Dendritic cell treated with granulocyte-macrophage colony-stimulating factor and Interleukin-4, amounts not matched to agents 40 ng/mL and 50 ng/mL, for 4 days (primary cell): Measurements from ENCODE around the gene MRPL54.
"Not testable (repeated sequence)": the region's sequence is repeated elsewhere in the genome, so short reads cannot be mapped to it uniquely, and the experiment has no call there.

Experiments
- H3K27ac Mint-ChIP-seq: one replicate; pipeline ENCODE4 v1.8.0; 2022; ENCODE audit warnings: mild to moderate bottlenecking, mixed read lengths
- H3K27me3 Mint-ChIP-seq: one replicate; pipeline ENCODE4 v1.8.0; 2022; ENCODE audit warnings: mild to moderate bottlenecking, mixed read lengths
- H3K36me3 Mint-ChIP-seq: one replicate; pipeline ENCODE4 v1.8.0; 2022; ENCODE audit warnings: low read depth, mixed read lengths
- H3K4me1 Mint-ChIP-seq: one replicate; pipeline ENCODE4 v1.8.0; 2022; ENCODE audit warnings: low read depth, mixed read lengths
- H3K4me3 Mint-ChIP-seq: one replicate; pipeline ENCODE4 v1.8.0; 2022; ENCODE audit warnings: mild to moderate bottlenecking, moderate library complexity, mixed read lengths
- H3K9me3 Mint-ChIP-seq: one replicate; pipeline ENCODE4 v1.8.0; 2022; ENCODE audit warnings: mixed read lengths
- intact Hi-C: fragments of 100-400 bp; cut with micrococcal nuclease; formaldehyde crosslinking; loops from one replicate; pipeline ENCODE4 v1.15.0; 2022

MRPL54 gene

GRCh38 chr19:3753631-3754410, 8.7 kb upstream of the MRPL54 start:
- H3K4me1 Mint-ChIP-seq = no peaks in the 10 kb centered on the region
- no peaks in the 10 kb centered on the region for H3K27me3 Mint-ChIP-seq
- no peaks in the 10 kb centered on the region for H3K9me3 Mint-ChIP-seq
- H3K36me3 Mint-ChIP-seq = peaks cover 90% of the 10 kb centered on the region
- intact Hi-C loops = no loop called here
- no peak overlapping the region for H3K4me3 Mint-ChIP-seq
- H3K27ac Mint-ChIP-seq = no peak overlapping the region

- intact Hi-C loops, H3K4me3 Mint-ChIP-seq, H3K27me3 Mint-ChIP-seq, H3K27ac Mint-ChIP-seq, H3K9me3 Mint-ChIP-seq: not testable (repeated sequence)
- H3K36me3 Mint-ChIP-seq = peaks cover 77% of the 10 kb centered on the region
- peaks cover 29% of the 10 kb centered on the region for H3K4me1 Mint-ChIP-seq
These were observed 4.8 kb upstream of the MRPL54 start for GRCh38 chr19:3757705-3758104.

DNA sequence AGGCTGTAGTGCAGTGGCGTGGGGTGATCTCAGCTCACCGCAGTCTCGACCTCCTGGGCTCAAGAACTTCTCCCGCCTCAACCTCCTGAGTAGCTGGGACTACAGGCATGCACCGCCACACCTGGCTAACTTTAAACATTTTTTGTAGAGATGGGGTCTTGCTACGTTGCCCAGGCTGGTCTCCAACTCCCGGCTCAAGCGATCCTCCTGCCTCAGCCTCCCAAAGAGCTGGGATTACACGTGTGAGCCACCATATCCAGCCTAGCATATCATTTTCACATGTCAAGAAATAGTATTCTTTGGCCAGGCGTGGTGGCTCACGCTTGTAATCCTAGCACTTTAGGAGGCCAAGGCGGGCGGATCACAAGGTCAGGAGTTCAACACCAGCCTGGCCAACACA, 4.2 kb upstream of the MRPL54 start:
- H3K27ac Mint-ChIP-seq, H3K27me3 Mint-ChIP-seq, intact Hi-C loops, H3K9me3 Mint-ChIP-seq, H3K4me3 Mint-ChIP-seq: not testable (repeated sequence)
- Mint-ChIP-seq H3K36me3 (peaks cover 71% of the 10 kb centered on the region), H3K4me1 (peaks cover 29% of the 10 kb centered on the region)

DNA sequence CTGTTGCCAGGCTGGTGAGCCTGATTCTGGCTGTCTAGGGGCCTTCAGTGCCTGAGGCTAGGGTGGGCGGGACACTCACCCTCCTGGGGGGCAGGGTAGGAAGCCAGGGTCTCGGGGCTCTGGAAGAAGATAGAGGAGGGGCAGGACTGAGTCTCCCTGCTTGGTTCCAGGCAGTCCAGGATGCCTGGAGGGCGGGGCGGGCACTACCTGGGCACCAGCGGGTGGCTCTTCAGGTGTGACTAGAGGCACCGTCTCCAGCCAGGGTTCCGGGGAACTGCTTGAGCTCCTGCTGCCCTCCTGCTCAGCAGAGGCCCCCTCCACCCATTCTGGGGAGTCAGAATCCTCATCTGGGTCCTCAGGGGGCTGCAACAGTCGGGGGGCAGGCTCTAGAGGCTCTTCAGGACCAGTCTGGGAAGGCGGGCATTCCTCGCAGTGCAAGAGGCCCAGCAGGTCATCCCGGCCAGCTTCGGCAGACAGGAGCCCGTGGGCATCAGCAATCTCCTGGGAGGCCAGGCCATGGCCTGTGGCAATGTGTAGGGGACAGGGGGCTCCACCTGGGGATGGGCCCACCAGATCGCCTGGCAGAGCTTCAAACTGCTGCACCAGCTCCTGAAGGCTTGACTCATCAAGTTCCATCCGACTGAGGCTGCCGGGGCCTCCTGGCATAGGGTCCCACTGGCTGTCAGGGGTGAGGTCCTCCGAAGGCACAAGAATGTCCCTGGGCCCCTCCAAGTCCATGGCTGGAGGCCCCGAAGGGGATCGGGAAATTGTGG, 2.8 kb upstream of the MRPL54 start:
- no peak overlapping the region for H3K4me3 Mint-ChIP-seq
- intact Hi-C loops = loop anchor here (5.0 kb wide), 1 partner anchor 63 kb away; no protein-coding TSS in a partner anchor
- peaks cover 57% of the 10 kb centered on the region for H3K36me3 Mint-ChIP-seq
- peaks cover 29% of the 10 kb centered on the region for H3K4me1 Mint-ChIP-seq
- H3K27ac Mint-ChIP-seq = no peak overlapping the region
- no peaks in the 10 kb centered on the region for H3K9me3 Mint-ChIP-seq
- H3K27me3 Mint-ChIP-seq = no peaks in the 10 kb centered on the region

- peaks cover 29% of the 10 kb centered on the region for H3K4me1 Mint-ChIP-seq
These were observed 1.6 kb upstream of the MRPL54 start for GRCh38 chr19:3760871-3761361.

GRCh38 chr19:3761382-3762129, 926 bp upstream of the MRPL54 start, which contains the start of gene APBA3:
Gene APBA3 (minus strand): TSS chr19:3761692. CDS start chr19:3760264, 1,428 bp downstream.
- no peaks in the 10 kb centered on the region for H3K27me3 Mint-ChIP-seq
- H3K27ac Mint-ChIP-seq = peak within 1 kb of the TSS; percentile 96
- H3K36me3 Mint-ChIP-seq = peaks cover 61% of the 10 kb centered on the region
- H3K4me3 Mint-ChIP-seq = peak within 1 kb of the TSS; percentile 96
- H3K4me1 Mint-ChIP-seq = peaks cover 35% of the 10 kb centered on the region
- H3K9me3 Mint-ChIP-seq = no peaks in the 10 kb centered on the region
- intact Hi-C loops = loop anchor here (5.0 kb wide), 1 partner anchor 61 kb away; no protein-coding TSS in a partner anchor

More at GRCh38 chr19:3760871-3761361, 1.6 kb upstream of the MRPL54 start:
- intact Hi-C loops = loop anchor here (5.0 kb wide), 1 partner anchor 61 kb away; no protein-coding TSS in a partner anchor
- Mint-ChIP-seq H3K9me3 (no peaks in the 10 kb centered on the region), H3K4me3 (peak overlapping the region; percentile 96), H3K27me3 (no peaks in the 10 kb centered on the region), H3K36me3 (peaks cover 58% of the 10 kb centered on the region), H3K27ac (peak overlapping the region; percentile 96)

DNA sequence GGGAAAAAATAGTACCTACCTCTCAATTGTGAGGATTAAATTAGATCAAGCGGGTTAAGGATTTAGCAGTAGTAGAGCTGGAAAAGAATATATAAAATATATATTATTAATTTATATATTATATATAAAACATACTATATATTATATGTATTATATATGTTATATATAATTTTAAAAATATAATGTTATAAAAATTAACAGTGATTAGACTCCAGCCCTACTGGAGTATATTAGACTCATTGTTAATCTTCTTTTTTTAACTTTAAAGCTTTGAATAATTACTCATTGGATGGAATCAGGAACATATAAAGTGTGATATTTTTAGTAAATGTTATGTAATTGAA, 380 bp upstream of the MRPL54 start:
- Mint-ChIP-seq H3K9me3 (no peaks in the 10 kb centered on the region), H3K27me3 (no peaks in the 10 kb centered on the region), H3K4me1 (peaks cover 37% of the 10 kb centered on the region), H3K36me3 (peaks cover 62% of the 10 kb centered on the region), H3K27ac (peak overlapping the region; percentile 96), H3K4me3 (peak overlapping the region; percentile 96)
- intact Hi-C loops = loop anchor here (5.0 kb wide), 1 partner anchor 60 kb away; no protein-coding TSS in a partner anchor

GRCh38 chr19:3765121-3765520, 2.6 kb downstream of the MRPL54 start:
- Mint-ChIP-seq H3K27ac (no peak overlapping the region), H3K4me3 (no peak overlapping the region), H3K27me3 (no peaks in the 10 kb centered on the region), H3K36me3 (peaks cover 62% of the 10 kb centered on the region), H3K4me1 (peaks cover 26% of the 10 kb centered on the region), H3K9me3 (no peaks in the 10 kb centered on the region)
- intact Hi-C loops = no loop called here

DNA sequence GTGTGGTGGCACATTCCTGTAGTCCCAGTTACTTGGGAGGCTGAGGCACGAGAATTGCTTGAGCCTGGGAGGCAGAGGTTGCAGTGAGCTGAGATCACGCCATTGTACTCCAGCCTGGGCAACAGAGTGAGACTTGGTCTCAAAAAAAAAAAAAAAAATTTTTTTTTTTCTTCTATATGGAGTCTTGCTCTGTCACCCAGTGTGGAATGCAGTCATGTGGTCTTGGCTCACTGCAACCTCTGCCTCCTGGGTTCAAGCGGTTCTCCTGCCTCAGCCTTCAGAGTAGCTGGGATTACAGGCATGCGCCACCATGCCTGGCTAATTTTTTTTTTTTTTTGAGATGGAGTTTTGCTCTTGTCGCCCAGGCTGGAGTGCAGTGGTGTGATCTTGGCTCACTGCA, 3.3 kb downstream of the MRPL54 start:
- H3K9me3 Mint-ChIP-seq, H3K4me3 Mint-ChIP-seq, H3K27ac Mint-ChIP-seq, intact Hi-C loops, H3K27me3 Mint-ChIP-seq: not testable (repeated sequence)
- peaks cover 62% of the 10 kb centered on the region for H3K36me3 Mint-ChIP-seq
- H3K4me1 Mint-ChIP-seq = peaks cover 21% of the 10 kb centered on the region

GRCh38 chr19:3766520-3766919, 4.0 kb downstream of the MRPL54 start:
- Mint-ChIP-seq H3K27ac (no peak overlapping the region), H3K27me3 (no peaks in the 10 kb centered on the region), H3K4me1 (peaks cover 15% of the 10 kb centered on the region), H3K36me3 (peaks cover 55% of the 10 kb centered on the region), H3K4me3 (no peak overlapping the region), H3K9me3 (no peaks in the 10 kb centered on the region)
- intact Hi-C loops = no loop called here

DNA sequence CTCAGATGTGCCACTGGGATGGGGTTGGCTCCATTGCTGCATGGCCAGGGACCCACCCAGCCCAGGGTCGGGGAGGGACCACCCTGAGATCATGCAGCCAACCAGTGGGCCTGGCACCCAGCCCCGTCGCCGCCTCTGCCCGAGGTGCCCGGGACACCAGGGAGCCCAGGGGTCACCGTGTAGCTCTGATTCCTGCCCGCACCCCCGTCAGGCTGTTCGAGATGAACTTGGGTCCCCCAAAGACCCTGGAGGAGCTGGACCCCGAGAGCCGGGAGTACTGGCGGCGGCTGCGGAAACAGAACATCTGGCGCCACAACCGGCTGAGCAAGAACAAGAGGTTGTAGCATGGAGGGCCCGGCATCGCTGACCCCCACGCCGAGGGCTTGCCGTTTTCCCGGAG, 4.6 kb downstream of the MRPL54 start:
- peaks cover 54% of the 10 kb centered on the region for H3K36me3 Mint-ChIP-seq
- no peak overlapping the region for H3K27ac Mint-ChIP-seq
- no peaks in the 10 kb centered on the region for H3K9me3 Mint-ChIP-seq
- H3K4me3 Mint-ChIP-seq = no peak overlapping the region
- peaks cover 9% of the 10 kb centered on the region for H3K4me1 Mint-ChIP-seq
- no peaks in the 10 kb centered on the region for H3K27me3 Mint-ChIP-seq
- intact Hi-C loops = no loop called here

DNA sequence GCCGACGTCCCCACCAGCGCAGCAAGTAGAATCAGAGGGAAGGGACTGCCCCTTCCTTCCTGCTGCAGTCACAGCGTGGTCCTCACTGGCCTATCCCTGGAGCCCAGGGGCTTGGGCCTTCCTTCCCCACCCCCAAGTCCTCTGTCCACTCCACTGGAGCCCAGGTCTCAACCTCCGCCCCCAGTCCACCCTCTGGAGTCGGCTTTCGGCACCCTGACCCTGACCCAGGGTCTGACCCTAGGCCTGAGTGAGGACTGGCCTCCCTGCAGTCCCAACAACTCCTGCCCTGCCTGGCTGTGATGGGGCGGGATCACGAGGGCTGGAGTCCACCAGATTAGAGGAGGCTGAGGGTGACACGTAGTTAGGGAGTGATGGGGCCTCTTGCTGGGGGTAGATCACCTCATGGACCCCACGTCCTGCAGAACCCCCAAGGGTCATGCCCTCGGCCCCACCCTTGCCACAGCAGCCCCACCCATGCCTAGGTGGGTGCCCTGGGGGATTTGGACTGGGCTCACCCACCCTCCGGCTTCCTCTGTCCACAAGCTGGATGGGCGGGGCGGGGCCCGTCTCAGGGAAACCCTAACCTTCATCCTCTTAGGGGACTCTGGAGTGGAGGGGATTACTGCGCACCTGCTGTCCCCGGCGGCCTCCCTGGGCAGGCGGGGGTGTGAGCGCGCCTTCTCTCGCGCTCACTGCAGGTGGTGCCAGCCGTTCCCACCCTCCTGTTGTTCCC, 5.7 kb downstream of the MRPL54 start:
- H3K4me1 Mint-ChIP-seq = peaks cover 8% of the 10 kb centered on the region
- H3K4me3 Mint-ChIP-seq = no peak overlapping the region
- peaks cover 54% of the 10 kb centered on the region for H3K36me3 Mint-ChIP-seq
- H3K27ac Mint-ChIP-seq = no peak overlapping the region
- H3K27me3 Mint-ChIP-seq = peaks cover 2% of the 10 kb centered on the region
- H3K9me3 Mint-ChIP-seq = no peaks in the 10 kb centered on the region
- intact Hi-C loops = no loop called here

DNA sequence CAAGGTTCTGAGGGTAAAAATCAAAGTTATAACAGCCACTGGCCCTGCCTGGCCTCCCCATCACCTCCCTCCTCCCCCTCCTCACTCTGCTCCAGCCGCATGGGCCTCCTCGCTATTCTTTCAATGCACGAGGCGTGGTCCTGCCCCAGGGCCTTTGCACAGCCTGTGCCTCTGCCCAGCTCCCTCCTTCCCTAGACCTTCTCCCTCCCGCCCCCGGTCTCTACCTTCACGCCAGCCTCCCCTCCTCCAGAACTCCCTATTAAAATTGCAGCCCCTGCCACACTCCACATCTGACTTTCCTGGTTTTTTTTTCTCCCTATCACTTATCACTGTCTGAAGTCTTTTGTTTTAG, 6.2 kb downstream of the MRPL54 start:
- intact Hi-C loops = no loop called here

More for the DNA sequence above, 6.2 kb downstream of the MRPL54 start:
- Mint-ChIP-seq H3K4me3 (no peak overlapping the region), H3K27me3 (peaks cover 2% of the 10 kb centered on the region), H3K27ac (no peak overlapping the region), H3K36me3 (peaks cover 54% of the 10 kb centered on the region), H3K9me3 (no peaks in the 10 kb centered on the region), H3K4me1 (peaks cover 8% of the 10 kb centered on the region)
